ENCODE data around the gene RPS26.

Gene RPS26

GRCh38 chr12:56078931-56079722 lies 37.4 kb downstream of the RPS26 start:
- peak; percentile 91 for DNase-seq

DNA sequence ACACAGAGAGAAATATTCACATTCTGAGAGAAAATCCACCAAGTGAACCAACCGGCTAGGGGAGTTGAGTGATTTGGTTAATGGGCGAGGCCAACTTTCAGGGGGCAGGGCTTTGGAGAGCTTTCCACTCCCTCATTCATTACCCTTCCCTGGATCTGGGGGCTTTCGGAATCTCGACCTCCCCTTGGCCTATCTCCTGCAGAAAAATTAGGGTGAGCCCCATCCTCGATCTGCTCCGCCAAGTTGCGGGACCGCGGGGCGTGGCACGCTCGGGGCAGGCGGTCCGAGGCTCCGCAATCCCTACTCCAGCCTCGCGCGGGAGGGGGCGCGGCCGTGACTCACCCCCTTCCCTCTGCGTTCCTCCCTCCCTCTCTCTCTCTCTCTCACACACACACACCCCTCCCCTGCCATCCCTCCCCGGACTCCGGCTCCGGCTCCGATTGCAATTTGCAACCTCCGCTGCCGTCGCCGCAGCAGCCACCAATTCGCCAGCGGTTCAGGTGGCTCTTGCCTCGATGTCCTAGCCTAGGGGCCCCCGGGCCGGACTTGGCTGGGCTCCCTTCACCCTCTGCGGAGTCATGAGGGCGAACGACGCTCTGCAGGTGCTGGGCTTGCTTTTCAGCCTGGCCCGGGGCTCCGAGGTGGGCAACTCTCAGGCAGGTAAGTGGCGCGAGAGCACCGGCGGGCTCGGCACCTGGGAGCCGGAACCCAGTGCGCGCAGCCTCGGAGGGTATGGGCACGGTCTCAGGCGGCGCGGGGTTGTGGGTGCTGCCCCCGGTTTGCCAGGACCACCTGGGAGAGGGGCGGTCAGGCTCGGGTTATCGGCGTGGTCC lies 38.2 kb downstream of the RPS26 start, which contains the start of gene ERBB3:
Gene ERBB3 (plus strand): TSS at position 443 of the 833 bp plus-strand sequence. CDS start 136 bp downstream, at position 579.
- peak; percentile 79 for DNase-seq

- no peak for DNase-seq
These were observed 38.9 kb downstream of the RPS26 start for GRCh38 chr12:56080556-56081138.

GRCh38 chr12:56081393-56082347 lies 40.0 kb downstream of the RPS26 start:
- DNase-seq, result no peak

GRCh38 chr12:56082382-56082781 lies 40.7 kb downstream of the RPS26 start:
- no peak for DNase-seq

- DNase-seq, result no peak
These were observed 41.2 kb downstream of the RPS26 start for GRCh38 chr12:56082967-56083366.

- DNase-seq, result peak; percentile 80
These were observed 43.3 kb downstream of the RPS26 start for GRCh38 chr12:56084958-56085543.

DNA sequence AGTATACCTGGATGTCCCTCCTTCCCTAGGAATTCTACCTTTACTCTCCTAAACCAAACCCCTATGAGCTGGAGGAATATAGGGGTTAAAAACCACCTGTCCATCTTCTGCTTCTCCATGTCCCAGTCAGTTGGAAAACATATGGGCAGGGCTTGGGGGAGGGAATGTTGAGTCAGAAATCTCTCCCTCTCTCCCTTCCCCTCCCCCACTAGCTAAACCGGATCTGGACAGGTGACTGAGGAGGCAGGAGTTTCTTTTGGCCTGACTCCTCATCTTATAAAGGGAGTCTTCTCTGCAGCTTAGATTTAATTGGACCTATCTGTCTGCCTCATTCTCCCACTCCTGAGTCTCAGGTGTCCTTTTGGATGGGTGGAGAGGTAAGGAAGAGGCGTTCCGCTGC lies 44.4 kb downstream of the RPS26 start:
- DNase-seq, result peak; percentile 44

DNA sequence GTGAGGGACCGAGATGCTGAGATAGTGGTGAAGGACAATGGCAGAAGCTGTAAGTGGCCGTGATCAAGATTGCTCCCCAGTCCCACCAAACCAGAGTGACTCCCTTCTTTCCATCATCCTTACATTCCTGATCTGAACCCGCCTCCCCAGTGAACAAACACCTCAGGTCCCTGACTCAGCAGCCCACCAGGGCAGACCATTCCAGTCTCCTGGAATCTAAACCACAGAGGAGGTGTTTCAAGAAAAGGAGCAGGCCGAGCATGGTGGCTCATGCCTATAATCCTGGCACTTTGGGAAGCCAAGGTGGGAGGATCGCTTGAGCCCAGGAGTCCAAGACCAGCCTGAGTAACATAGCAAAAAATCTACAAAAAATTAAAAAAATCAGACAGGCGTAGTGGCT lies 44.9 kb downstream of the RPS26 start:
- DNase-seq, result no peak

DNA sequence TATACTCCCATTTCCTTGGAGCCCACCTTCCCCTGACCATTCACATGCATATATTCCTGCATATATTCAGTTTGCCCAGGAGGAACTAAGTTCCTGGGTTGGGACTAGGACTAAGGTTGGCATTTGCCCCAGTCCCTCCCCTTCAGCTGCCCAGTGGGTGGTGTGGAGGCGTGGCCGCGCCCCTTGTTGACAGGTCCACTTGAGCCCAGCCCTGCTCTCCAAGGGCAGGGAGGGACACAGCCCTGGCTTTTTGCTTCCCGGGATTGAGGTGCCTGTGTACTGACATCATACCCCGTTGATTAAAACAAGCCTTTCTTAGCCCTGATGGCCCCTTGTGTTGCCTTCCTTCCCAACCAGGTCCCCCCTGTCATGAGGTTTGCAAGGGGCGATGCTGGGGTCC lies 45.5 kb downstream of the RPS26 start:
- no peak for DNase-seq

All from NCI-H82 (cell line).